Neural crest cell (in vitro differentiated cells): ENCODE data around the gene COL4A1. TPM values are rescaled to one million over a fixed set of nuclear protein-coding genes. Genes with fewer than 3 reads are reported as not detected.
A peak's percentile ranks its signal among the peaks of the same experiment; 100 is the strongest.

Source experiments
- DNase-seq: peaks from one replicate; pipeline ENCODE4 v3.0.0; 2021; ENCODE audit warnings: low read depth, mixed read lengths, low spot score
- H3K27ac Mint-ChIP-seq: one replicate; pipeline ENCODE4 v1.8.0; 2021; ENCODE audit warnings: mild to moderate bottlenecking, mixed read lengths; ENCODE audit not compliant: unreplicated experiment
- H3K27me3 Mint-ChIP-seq: 2 replicates; pipeline ENCODE4 v1.8.0; 2021; ENCODE audit warnings: low read depth, mild to moderate bottlenecking, mixed read lengths
- H3K36me3 Mint-ChIP-seq: 2 replicates; pipeline ENCODE4 v1.8.0; 2021; ENCODE audit warnings: low read depth, mild to moderate bottlenecking, mixed read lengths
- H3K4me1 Mint-ChIP-seq: 2 replicates; pipeline ENCODE4 v1.8.0; 2021; ENCODE audit warnings: mixed read lengths
- H3K4me3 Mint-ChIP-seq: one replicate; pipeline ENCODE4 v1.8.0; 2021; ENCODE audit warnings: mild to moderate bottlenecking, mixed read lengths
- H3K9me3 Mint-ChIP-seq: 2 replicates; pipeline ENCODE4 v1.8.0; 2021; ENCODE audit warnings: mixed read lengths
- CTCF ChIP-seq: fragments of 200-600 bp; sonication (generic); conservative IDR thresholded peaks from 2 replicates; pipeline ENCODE4 v1.5.0; 2021; ENCODE audit warnings: antibody characterized with exemption, mild to moderate bottlenecking
- total RNA-seq: library from RNA; stranded (reverse); gene quantifications from 2 replicates; pipeline ENCODE4 v1.2.1, GENCODE V29; 2021

The COL4A1 gene
- total RNA-seq, 1 donor from 2014 or later = 65.5 TPM

GRCh38 chr13:110138010-110138699 is 168.8 kb downstream of the COL4A1 start:
- TF ChIP-seq CTCF = peak; percentile 6
- peaks cover 33% of the 10 kb centered on the region for H3K4me1 Mint-ChIP-seq
- DNase-seq = no peak
- H3K27me3 Mint-ChIP-seq = peaks cover 41% of the 10 kb centered on the region
- peaks cover 6% of the 10 kb centered on the region for H3K9me3 Mint-ChIP-seq
- peak overlapping the region; percentile 90 for H3K4me3 Mint-ChIP-seq
- peaks cover 10% of the 10 kb centered on the region for H3K36me3 Mint-ChIP-seq
- no peak overlapping the region for H3K27ac Mint-ChIP-seq

DNA sequence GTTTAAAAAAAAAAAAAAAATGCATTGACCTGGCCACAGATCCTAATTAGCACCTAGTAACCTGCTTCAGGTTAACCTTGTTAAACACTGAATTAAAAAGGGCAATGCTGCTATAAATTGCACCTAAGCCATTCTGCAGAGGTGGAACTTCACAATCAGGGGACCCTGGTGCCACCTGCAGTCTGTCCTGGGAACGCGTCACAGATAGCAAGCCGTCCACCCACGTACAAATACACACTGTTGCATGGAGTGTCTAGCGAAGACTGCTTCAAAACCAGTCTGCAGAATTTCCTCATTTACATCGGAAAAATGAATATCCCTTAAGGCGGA is 169.3 kb downstream of the COL4A1 start:
- Mint-ChIP-seq H3K27me3 (peaks cover 41% of the 10 kb centered on the region), H3K4me1 (peaks cover 38% of the 10 kb centered on the region), H3K36me3 (peaks cover 6% of the 10 kb centered on the region), H3K27ac (no peak overlapping the region), H3K9me3 (peaks cover 1% of the 10 kb centered on the region), H3K4me3 (peak overlapping the region; percentile 90)
- DNase-seq = no peak
- peak; percentile 59 for TF ChIP-seq CTCF

- Mint-ChIP-seq H3K36me3 (peaks cover 3% of the 10 kb centered on the region), H3K4me3 (peak overlapping the region; percentile 90), H3K9me3 (no peaks in the 10 kb centered on the region), H3K4me1 (peaks cover 46% of the 10 kb centered on the region), H3K27ac (no peak overlapping the region), H3K27me3 (peaks cover 41% of the 10 kb centered on the region)
- DNase-seq = no peak
- no peak for TF ChIP-seq CTCF
These were observed 170.0 kb downstream of the COL4A1 start for GRCh38 chr13:110136660-110137585.

GRCh38 chr13:110135977-110136597 is 170.9 kb downstream of the COL4A1 start:
- Mint-ChIP-seq H3K27ac (no peak overlapping the region), H3K4me3 (peak overlapping the region; percentile 45), H3K4me1 (peaks cover 49% of the 10 kb centered on the region), H3K27me3 (peaks cover 41% of the 10 kb centered on the region), H3K36me3 (peaks cover 3% of the 10 kb centered on the region), H3K9me3 (no peaks in the 10 kb centered on the region)
- no peak for DNase-seq
- no peak for TF ChIP-seq CTCF

- H3K4me1 Mint-ChIP-seq = peaks cover 61% of the 10 kb centered on the region
These were observed 172.2 kb downstream of the COL4A1 start for GRCh38 chr13:110134801-110135200.

More at GRCh38 chr13:110134801-110135200, 172.2 kb downstream of the COL4A1 start:
- H3K9me3 Mint-ChIP-seq = peaks cover 1% of the 10 kb centered on the region
- H3K27me3 Mint-ChIP-seq = peaks cover 36% of the 10 kb centered on the region
- H3K36me3 Mint-ChIP-seq = no peaks in the 10 kb centered on the region
- DNase-seq = no peak
- H3K27ac Mint-ChIP-seq = no peak overlapping the region
- no peak for TF ChIP-seq CTCF
- peak overlapping the region; percentile 48 for H3K4me3 Mint-ChIP-seq
